Adipocyte (in vitro differentiated cells): Measurements from ENCODE around the gene TAOK1.
A peak's percentile ranks its signal among the peaks of the same experiment; 100 is the strongest.

Experiments
- DNase-seq: peaks from one replicate; pipeline ENCODE4 v3.0.0-alpha.2; 2015; ENCODE audit warnings: low read depth
- H3K27me3 ChIP-seq: replicated peaks from 2 replicates; pipeline ENCODE4 v1.7.0; 2013; ENCODE audit warnings: mild to moderate bottlenecking, low read length, moderate library complexity; ENCODE audit not compliant: control insufficient read depth, insufficient read depth
- H3K36me3 ChIP-seq: 2 replicates; pipeline ENCODE4 v1.7.0; 2013; ENCODE audit warnings: low read length, mild to moderate bottlenecking, moderate library complexity; ENCODE audit not compliant: control insufficient read depth, insufficient read depth, severe bottlenecking
- H3K4me1 ChIP-seq: 2 replicates; pipeline ENCODE4 v1.7.0; 2013; ENCODE audit warnings: mild to moderate bottlenecking, low read length, moderate library complexity; ENCODE audit not compliant: control insufficient read depth, insufficient read depth
- H3K4me3 ChIP-seq: 2 replicates; pipeline ENCODE4 v1.7.0; 2013; ENCODE audit warnings: mild to moderate bottlenecking, low read length, moderate library complexity
- H3K9ac ChIP-seq: 2 replicates; pipeline ENCODE4 v1.7.0; 2013; ENCODE audit warnings: mild to moderate bottlenecking, low read length, moderate library complexity
- H3K9me3 ChIP-seq: 2 replicates; pipeline ENCODE4 v1.7.0; 2013; ENCODE audit warnings: mild to moderate bottlenecking, low read length, moderate library complexity; ENCODE audit not compliant: control insufficient read depth

The TAOK1 gene

DNA sequence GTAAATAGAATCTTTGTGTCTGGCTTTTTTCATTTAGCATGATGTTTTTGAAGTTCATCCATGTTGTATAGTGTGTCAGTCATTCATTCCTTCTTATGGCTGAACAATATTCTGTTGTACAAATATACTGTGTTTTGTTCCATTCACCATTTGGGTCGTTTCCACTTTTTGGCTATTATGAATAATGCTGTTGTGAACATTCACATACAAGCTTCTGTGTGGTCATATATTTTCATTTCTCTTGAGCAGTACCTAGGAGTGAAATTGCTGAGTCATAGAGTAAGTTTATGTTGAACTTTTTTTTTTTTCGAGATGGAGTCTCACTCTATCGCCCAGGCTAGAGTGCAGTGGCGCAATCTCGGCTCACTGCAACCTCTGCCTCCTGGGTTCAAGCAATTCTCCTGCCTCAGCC, 32.3 kb upstream of the TAOK1 start:
- no peaks in the 10 kb centered on the region for H3K27me3 ChIP-seq
- H3K4me1 ChIP-seq = no peaks in the 10 kb centered on the region
- no peak overlapping the region for H3K4me3 ChIP-seq
- DNase-seq = no peak
- no peaks in the 10 kb centered on the region for H3K9me3 ChIP-seq
- H3K36me3 ChIP-seq = no peaks in the 10 kb centered on the region
- H3K9ac ChIP-seq = no peak overlapping the region

DNA sequence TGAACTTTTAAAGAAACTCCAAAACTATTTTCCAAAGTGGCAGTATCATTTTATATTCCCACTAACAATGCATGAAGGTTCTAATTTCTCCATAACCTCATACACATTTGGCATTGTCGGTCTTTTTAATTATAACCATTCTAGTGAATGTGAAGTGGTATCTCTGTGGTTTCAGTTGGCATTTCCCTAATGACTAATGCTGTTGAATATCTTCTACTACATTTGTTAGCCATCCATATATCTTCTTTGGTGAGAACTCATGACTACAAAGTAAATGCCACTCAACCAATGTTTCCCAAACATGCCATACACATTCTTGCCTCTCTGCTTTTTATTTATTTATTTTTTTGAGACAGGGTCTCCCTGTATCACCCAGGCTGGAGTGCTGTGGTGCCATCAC, 31.7 kb upstream of the TAOK1 start:
- DNase-seq = no peak
- no peaks in the 10 kb centered on the region for H3K9me3 ChIP-seq
- no peak overlapping the region for H3K4me3 ChIP-seq
- H3K9ac ChIP-seq = no peak overlapping the region
- no peaks in the 10 kb centered on the region for H3K4me1 ChIP-seq
- H3K36me3 ChIP-seq = no peaks in the 10 kb centered on the region
- H3K27me3 ChIP-seq = no peaks in the 10 kb centered on the region

DNA sequence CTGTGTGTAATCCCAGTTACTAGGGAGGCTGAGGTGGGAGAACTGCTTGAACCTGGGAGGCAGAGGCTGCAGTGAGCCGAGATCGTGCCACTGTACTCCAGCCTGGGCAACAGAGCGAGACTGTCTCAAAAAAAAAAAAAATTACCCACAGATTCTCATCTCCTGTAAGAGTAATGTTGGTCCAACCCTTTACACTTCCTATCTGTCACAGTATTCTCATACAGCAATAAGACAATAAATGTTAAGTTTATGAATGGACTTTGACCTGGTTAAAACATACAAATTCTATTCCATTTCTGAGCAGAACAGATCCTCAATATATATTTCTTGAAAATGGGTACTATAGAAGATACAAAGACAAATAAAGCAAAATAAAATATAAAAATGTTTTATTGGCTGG, 30.4 kb upstream of the TAOK1 start:
- H3K4me3 ChIP-seq = no peak overlapping the region
- H3K9me3 ChIP-seq = no peaks in the 10 kb centered on the region

GRCh38 chr17:29363716-29364115, 26.4 kb upstream of the TAOK1 start:
- Histone ChIP-seq H3K9me3 (no peaks in the 10 kb centered on the region), H3K4me3 (no peak overlapping the region), H3K9ac (no peak overlapping the region), H3K36me3 (no peaks in the 10 kb centered on the region), H3K4me1 (no peaks in the 10 kb centered on the region), H3K27me3 (no peaks in the 10 kb centered on the region)
- DNase-seq = no peak

More for the DNA sequence above, 30.4 kb upstream of the TAOK1 start:
- H3K27me3 ChIP-seq = no peaks in the 10 kb centered on the region
- H3K9ac ChIP-seq = no peak overlapping the region
- no peak for DNase-seq
- no peaks in the 10 kb centered on the region for H3K4me1 ChIP-seq
- H3K36me3 ChIP-seq = no peaks in the 10 kb centered on the region

DNA sequence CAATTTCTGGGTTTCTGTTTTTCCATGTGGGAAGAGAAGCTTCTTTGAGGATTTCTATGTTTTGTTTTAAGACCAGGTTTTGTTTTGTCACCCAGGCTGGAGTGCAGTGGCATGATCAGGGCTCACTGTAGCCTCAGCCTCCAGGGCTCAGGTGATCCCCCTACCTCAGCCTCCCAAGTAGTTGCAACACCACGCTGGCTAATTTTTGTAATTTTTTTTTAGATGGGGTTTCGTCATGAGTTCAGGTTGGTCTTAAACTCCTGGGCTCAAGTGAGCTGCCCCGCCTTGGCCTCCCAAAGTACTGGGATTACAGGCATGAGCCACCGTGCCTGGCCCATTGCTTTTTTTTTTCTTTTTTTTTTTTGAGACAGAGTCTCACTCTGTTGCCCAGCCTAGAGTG, 25.5 kb upstream of the TAOK1 start:
- Histone ChIP-seq H3K4me1 (peaks cover 4% of the 10 kb centered on the region), H3K27me3 (no peaks in the 10 kb centered on the region), H3K4me3 (no peak overlapping the region), H3K9ac (no peak overlapping the region), H3K9me3 (no peaks in the 10 kb centered on the region), H3K36me3 (no peaks in the 10 kb centered on the region)
- no peak for DNase-seq

DNA sequence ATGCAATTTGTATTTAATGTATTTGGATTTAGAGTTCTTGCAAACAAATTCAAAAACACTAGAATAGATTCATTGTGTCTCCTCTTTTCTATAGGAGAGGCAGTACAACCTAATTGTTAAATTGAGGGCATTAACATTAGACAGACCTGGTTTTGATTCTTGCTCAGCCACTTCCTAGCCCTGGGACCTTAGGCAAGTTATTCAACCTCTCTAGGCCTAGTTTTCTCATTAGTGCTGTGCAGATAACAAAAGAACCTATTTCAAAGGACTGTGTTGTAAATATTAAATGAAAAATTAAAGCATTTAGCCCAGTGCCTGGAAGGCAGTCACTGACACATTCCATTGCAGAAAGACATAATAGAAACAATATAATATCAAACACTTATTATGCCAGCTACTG, 22.0 kb upstream of the TAOK1 start:
- Histone ChIP-seq H3K36me3 (no peaks in the 10 kb centered on the region), H3K9me3 (no peaks in the 10 kb centered on the region), H3K9ac (no peak overlapping the region), H3K27me3 (no peaks in the 10 kb centered on the region), H3K4me1 (peaks cover 4% of the 10 kb centered on the region), H3K4me3 (no peak overlapping the region)
- no peak for DNase-seq

- DNase-seq = peak; percentile 34
- no peak overlapping the region for H3K4me3 ChIP-seq
Measured at GRCh38 chr17:29368926-29369325, 21.2 kb upstream of the TAOK1 start.

GRCh38 chr17:29369831-29370735, 20.1 kb upstream of the TAOK1 start:
- peaks cover 8% of the 10 kb centered on the region for H3K4me1 ChIP-seq
- H3K4me3 ChIP-seq = peak overlapping the region; percentile 53
- H3K27me3 ChIP-seq = no peaks in the 10 kb centered on the region
- no peaks in the 10 kb centered on the region for H3K36me3 ChIP-seq
- H3K9me3 ChIP-seq = no peaks in the 10 kb centered on the region
- DNase-seq = peak; percentile 94
- H3K9ac ChIP-seq = peak overlapping the region; percentile 9

More at GRCh38 chr17:29368926-29369325, 21.2 kb upstream of the TAOK1 start:
- H3K9ac ChIP-seq = no peak overlapping the region
- H3K9me3 ChIP-seq = no peaks in the 10 kb centered on the region
- H3K27me3 ChIP-seq = no peaks in the 10 kb centered on the region
- no peaks in the 10 kb centered on the region for H3K36me3 ChIP-seq
- peaks cover 4% of the 10 kb centered on the region for H3K4me1 ChIP-seq

GRCh38 chr17:29376667-29377270, 13.4 kb upstream of the TAOK1 start:
- H3K4me3 ChIP-seq = peak overlapping the region; percentile 64
- no peaks in the 10 kb centered on the region for H3K27me3 ChIP-seq
- no peaks in the 10 kb centered on the region for H3K36me3 ChIP-seq
- H3K4me1 ChIP-seq = peaks cover 30% of the 10 kb centered on the region
- no peaks in the 10 kb centered on the region for H3K9me3 ChIP-seq
- H3K9ac ChIP-seq = peak overlapping the region; percentile 73
- peak; percentile 92 for DNase-seq

DNA sequence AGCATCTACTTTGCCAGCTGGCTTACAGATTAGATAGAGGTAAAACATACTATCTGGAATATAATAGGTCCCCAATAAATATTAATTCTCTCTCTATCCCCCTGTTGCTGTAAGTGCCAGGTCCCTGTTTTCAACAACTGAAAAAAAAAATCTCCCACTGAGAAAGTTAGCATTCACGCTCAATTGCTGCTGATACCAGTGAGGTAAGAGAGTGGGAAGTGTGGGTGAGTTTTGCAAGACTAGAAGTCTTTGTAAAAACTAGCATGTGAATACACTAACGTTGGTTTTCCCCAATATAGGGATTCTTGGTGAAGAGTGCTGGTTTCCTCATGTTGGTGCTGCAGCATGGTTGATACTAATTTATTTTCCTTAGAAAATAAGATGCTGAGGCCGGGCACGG, 11.7 kb upstream of the TAOK1 start:
- H3K27me3 ChIP-seq = no peaks in the 10 kb centered on the region
- H3K9ac ChIP-seq = no peak overlapping the region
- H3K4me1 ChIP-seq = peaks cover 30% of the 10 kb centered on the region
- no peaks in the 10 kb centered on the region for H3K36me3 ChIP-seq
- no peak overlapping the region for H3K4me3 ChIP-seq
- H3K9me3 ChIP-seq = no peaks in the 10 kb centered on the region
- DNase-seq = no peak

DNA sequence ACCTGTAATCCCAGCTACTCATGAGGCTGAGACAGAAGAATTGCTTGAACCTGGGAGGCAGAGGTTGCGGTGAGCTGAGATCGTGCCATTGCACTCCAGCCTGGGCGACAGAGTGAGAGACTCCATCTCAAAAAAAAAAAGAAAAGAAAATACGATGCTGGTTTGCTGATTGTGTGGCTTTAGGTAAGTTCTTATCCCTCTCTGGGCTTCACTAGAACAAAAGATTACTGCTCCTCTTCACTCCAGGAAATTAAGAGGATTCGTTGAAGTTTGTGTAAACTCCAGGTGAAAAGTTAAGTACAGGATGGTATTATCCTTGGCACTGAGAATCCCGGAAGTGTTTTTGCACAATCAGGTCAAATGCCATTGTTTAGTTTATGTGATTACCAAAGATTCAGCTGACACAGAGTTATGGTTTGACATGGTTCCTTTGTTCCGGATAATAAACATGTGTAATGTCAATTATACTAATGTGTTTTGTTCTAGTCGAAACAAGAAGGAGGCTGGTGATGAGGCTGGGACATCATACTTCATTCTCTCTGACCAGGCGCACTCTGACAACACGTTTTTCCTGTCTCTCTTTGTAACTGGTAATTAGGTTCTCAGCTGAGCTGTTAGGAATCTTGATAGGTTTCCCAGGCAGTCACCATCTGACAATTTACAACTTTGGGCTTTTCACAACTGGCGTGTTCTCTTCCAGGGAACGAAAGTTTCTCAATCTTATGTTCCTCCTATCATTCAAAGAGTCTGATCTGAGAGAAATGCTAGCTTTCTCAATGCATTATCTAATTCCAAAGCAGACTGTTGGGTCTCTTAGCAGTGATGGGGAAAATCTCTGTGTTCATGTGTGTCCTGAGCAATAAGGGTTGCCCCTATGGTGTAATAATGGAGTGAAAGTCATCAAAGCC, 10.8 kb upstream of the TAOK1 start:
- peak; percentile 7 for DNase-seq
- no peaks in the 10 kb centered on the region for H3K9me3 ChIP-seq
- no peak overlapping the region for H3K4me3 ChIP-seq
- H3K9ac ChIP-seq = no peak overlapping the region
- H3K36me3 ChIP-seq = no peaks in the 10 kb centered on the region
- H3K4me1 ChIP-seq = peaks cover 30% of the 10 kb centered on the region
- H3K27me3 ChIP-seq = no peaks in the 10 kb centered on the region
